ENCODE results near the gene MATCAP1. TPM values are rescaled to one million over a fixed set of nuclear protein-coding genes. Genes with fewer than 3 reads are reported as not detected.

The MATCAP1 gene
- polyA plus RNA-seq, 5 donors: 50.9 to 64.6 (median 53.7) TPM

DNA sequence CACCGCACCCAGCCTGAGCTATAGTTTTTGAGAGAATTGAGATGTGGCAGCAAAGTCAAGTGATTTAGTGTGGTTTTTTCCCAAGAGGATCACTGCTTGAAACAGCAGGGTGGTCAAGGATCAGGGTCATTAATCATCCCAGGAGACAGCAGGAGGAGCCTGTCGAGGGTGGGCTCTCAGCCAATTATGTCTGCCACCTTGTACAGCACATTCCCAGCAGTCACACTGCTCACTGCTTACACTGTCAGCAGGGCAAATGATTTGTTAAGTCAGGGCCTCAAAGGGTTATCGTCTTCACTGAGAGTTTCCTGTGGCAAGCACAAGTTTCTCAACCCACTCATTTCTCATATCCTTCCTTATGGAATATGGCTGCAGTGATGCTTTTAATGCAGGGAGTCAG, 46.2 kb downstream of the MATCAP1 start:
- no peak for DNase-seq

DNA sequence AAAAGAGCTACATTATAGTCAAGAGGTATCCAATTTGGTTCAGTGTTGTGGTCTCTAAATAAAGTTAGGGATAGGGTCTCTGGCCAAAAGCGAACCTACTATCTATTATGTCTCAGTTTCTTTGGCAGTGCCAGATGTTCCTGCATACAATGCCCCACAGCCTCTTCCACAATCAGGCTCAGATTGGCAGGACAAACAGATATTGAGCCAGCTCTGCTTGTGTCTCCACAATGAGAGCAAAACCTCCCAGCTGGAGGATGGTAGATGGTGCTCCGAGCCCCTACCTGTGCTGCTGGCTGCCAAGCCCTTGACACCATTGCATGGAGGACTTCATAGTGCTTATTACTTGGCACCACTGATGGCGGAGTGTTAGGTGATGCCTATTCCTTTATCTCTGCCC, 54.3 kb downstream of the MATCAP1 start:
- no peak for DNase-seq

- DNase-seq: no peak
Observed at GRCh38 chr16:67128887-67129286, 54.9 kb downstream of the MATCAP1 start.

DNA sequence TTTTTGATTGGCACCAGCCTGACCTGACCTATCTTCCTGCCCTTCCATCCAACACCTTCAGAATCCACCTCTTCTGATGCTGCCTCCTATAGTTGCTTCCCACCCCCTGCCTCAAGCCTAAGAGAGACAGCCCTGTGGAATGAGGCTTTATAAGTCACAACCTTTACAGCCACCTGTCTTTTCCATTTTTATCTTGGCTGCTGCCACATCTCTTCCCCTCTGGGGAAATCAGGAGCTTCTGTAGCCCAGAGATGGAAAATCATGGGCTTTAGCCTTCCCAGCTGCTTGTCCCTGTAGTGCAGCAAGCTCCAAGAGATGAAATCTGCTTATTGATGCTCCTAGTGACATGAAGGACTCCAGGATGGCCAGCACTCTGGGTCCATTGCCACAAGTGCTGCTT, 55.3 kb downstream of the MATCAP1 start:
- DNase-seq: no peak

Other genes starting within 250 kb of the MATCAP1 start
- 10 to 100 TPM; 65.0 to 98.6 (median 80.7) TPM for gene CIAO2B, start 249.6 kb downstream of the MATCAP1 start, polyA plus RNA-seq (ENCODE audit: insufficient read depth in 1 of 5, insufficient read length in 5 of 5, low replicate concordance in 1 of 5)
- gene CES2, start 248.4 kb downstream of the MATCAP1 start, polyA plus RNA-seq (ENCODE audit: insufficient read depth in 1 of 5, insufficient read length in 5 of 5, low replicate concordance in 1 of 5): 10 to 100 TPM; 30.8 to 37.9 (median 36.0) TPM
- gene CES3, start 222.7 kb downstream of the MATCAP1 start, polyA plus RNA-seq (ENCODE audit: insufficient read depth in 1 of 5, insufficient read length in 5 of 5, low replicate concordance in 1 of 5): 1 to 10 TPM; 4.0 to 5.6 (median 4.2) TPM
- gene CES4A, start 195.4 kb downstream of the MATCAP1 start, polyA plus RNA-seq (ENCODE audit: insufficient read depth in 1 of 5, insufficient read length in 5 of 5, low replicate concordance in 1 of 5): 10 to 100 TPM in 1 of 5 donors, 1 to 10 TPM in 4; 6.2 to 11.9 (median 7.3) TPM
- gene CBFB, start 154.8 kb downstream of the MATCAP1 start, polyA plus RNA-seq (ENCODE audit: insufficient read depth in 1 of 5, insufficient read length in 5 of 5, low replicate concordance in 1 of 5): 10 to 100 TPM; 55.5 to 65.8 (median 61.0) TPM
- 10 to 100 TPM; 21.1 to 25.8 (median 23.0) TPM for gene PHAF1, start 74.0 kb downstream of the MATCAP1 start, polyA plus RNA-seq (ENCODE audit: insufficient read depth in 1 of 5, insufficient read length in 5 of 5, low replicate concordance in 1 of 5)
- gene B3GNT9, start 33.0 kb downstream of the MATCAP1 start, polyA plus RNA-seq (ENCODE audit: insufficient read depth in 1 of 5, insufficient read length in 5 of 5, low replicate concordance in 1 of 5): 10 to 100 TPM; 16.4 to 30.4 (median 18.7) TPM
- gene TRADD, start 24.1 kb downstream of the MATCAP1 start, polyA plus RNA-seq (ENCODE audit: insufficient read depth in 1 of 5, insufficient read length in 5 of 5, low replicate concordance in 1 of 5): 10 to 100 TPM in 2 of 5 donors, 1 to 10 TPM in 3; 5.0 to 12.0 (median 7.0) TPM
- gene FBXL8, start 24.0 kb downstream of the MATCAP1 start, polyA plus RNA-seq (ENCODE audit: insufficient read depth in 1 of 5, insufficient read length in 5 of 5, low replicate concordance in 1 of 5): 1 to 10 TPM; 1.5 to 4.0 (median 3.6) TPM
- 1 to 10 TPM; 3.6 to 5.9 (median 4.4) TPM for gene HSF4, start 19.2 kb downstream of the MATCAP1 start, polyA plus RNA-seq (ENCODE audit: insufficient read depth in 1 of 5, insufficient read length in 5 of 5, low replicate concordance in 1 of 5)
- 10 to 100 TPM in 4 of 5 donors, 1 to 10 TPM in 1; 9.5 to 17.9 (median 17.0) TPM for gene NOL3, start 13.4 kb downstream of the MATCAP1 start, polyA plus RNA-seq (ENCODE audit: insufficient read depth in 1 of 5, insufficient read length in 5 of 5, low replicate concordance in 1 of 5)
- gene EXOC3L1, start 6.2 kb upstream of the MATCAP1 start, polyA plus RNA-seq (ENCODE audit: insufficient read depth in 1 of 5, insufficient read length in 5 of 5, low replicate concordance in 1 of 5): 10 to 100 TPM in 2 of 5 donors, 1 to 10 TPM in 3; 7.6 to 14.8 (median 9.4) TPM
- 10 to 100 TPM; 43.8 to 70.5 (median 57.5) TPM for gene E2F4, start 8.2 kb upstream of the MATCAP1 start, polyA plus RNA-seq (ENCODE audit: insufficient read depth in 1 of 5, insufficient read length in 5 of 5, low replicate concordance in 1 of 5)
- gene ELMO3, start 15.2 kb upstream of the MATCAP1 start, polyA plus RNA-seq (ENCODE audit: insufficient read depth in 1 of 5, insufficient read length in 5 of 5, low replicate concordance in 1 of 5): 10 to 100 TPM in 1 of 5 donors, 1 to 10 TPM in 4; 4.6 to 11.0 (median 6.3) TPM
- 10 to 100 TPM; 22.2 to 32.3 (median 24.8) TPM for gene TMEM208, start 43.2 kb upstream of the MATCAP1 start, polyA plus RNA-seq (ENCODE audit: insufficient read depth in 1 of 5, insufficient read length in 5 of 5, low replicate concordance in 1 of 5)
- 100 to 1,000 TPM; 134 to 279 (median 182) TPM for gene FHOD1, start 63.5 kb upstream of the MATCAP1 start, polyA plus RNA-seq (ENCODE audit: insufficient read depth in 1 of 5, insufficient read length in 5 of 5, low replicate concordance in 1 of 5)
- 10 to 100 TPM; 15.7 to 21.1 (median 19.4) TPM for gene SLC9A5, start 65.0 kb upstream of the MATCAP1 start, polyA plus RNA-seq (ENCODE audit: insufficient read depth in 1 of 5, insufficient read length in 5 of 5, low replicate concordance in 1 of 5)
- 10 to 100 TPM; 29.1 to 38.9 (median 31.0) TPM for gene PLEKHG4, start 95.6 kb upstream of the MATCAP1 start, polyA plus RNA-seq (ENCODE audit: insufficient read depth in 1 of 5, insufficient read length in 5 of 5, low replicate concordance in 1 of 5)
- 10 to 100 TPM in 2 of 5 donors, 1 to 10 TPM in 3; 6.5 to 10.3 (median 8.5) TPM for gene KCTD19, start 142.8 kb upstream of the MATCAP1 start, polyA plus RNA-seq (ENCODE audit: insufficient read depth in 1 of 5, insufficient read length in 5 of 5, low replicate concordance in 1 of 5)
- 10 to 100 TPM; 38.8 to 67.8 (median 55.0) TPM for gene LRRC36, start 142.9 kb upstream of the MATCAP1 start, polyA plus RNA-seq (ENCODE audit: insufficient read depth in 1 of 5, insufficient read length in 5 of 5, low replicate concordance in 1 of 5)
- 100 to 1,000 TPM; 284 to 468 (median 389) TPM for gene TPPP3, start 209.5 kb upstream of the MATCAP1 start, polyA plus RNA-seq (ENCODE audit: insufficient read depth in 1 of 5, insufficient read length in 5 of 5, low replicate concordance in 1 of 5)
- gene ZDHHC1, start 232.5 kb upstream of the MATCAP1 start, polyA plus RNA-seq (ENCODE audit: insufficient read depth in 1 of 5, insufficient read length in 5 of 5, low replicate concordance in 1 of 5): 10 to 100 TPM; 14.7 to 28.3 (median 20.0) TPM
- 10 to 100 TPM; 31.9 to 86.2 (median 58.9) TPM for gene HSD11B2, start 247.2 kb upstream of the MATCAP1 start, polyA plus RNA-seq (ENCODE audit: insufficient read depth in 1 of 5, insufficient read length in 5 of 5, low replicate concordance in 1 of 5)